Panc1 (cell line): ENCODE measurements around the gene C4orf50.

Source experiments
- REST ChIP-seq, 2 experiments: IDR thresholded peaks; 2 replicates each; pipeline ENCODE4 v1.6.1; 2011 to 2012; ENCODE audit warnings: low read depth in 2 of 2, control low read depth in 1 of 2, low read length in 1 of 2, mild to moderate bottlenecking in 1 of 2, moderate library complexity in 1 of 2; ENCODE audit not compliant: insufficient read depth in 1 of 2
- TCF7L2 ChIP-seq: IDR thresholded peaks from 2 replicates; pipeline ENCODE4 v1.6.1; 2011; ENCODE audit warnings: mild to moderate bottlenecking, low read depth, low read length, inconsistent platforms

GRCh38 chr4:5916229-5916628 is 102.0 kb downstream of the C4orf50 start:
- TF ChIP-seq REST (IDR thresholded peaks at IDR 0.05; ENCODE audit: insufficient read depth in 1 of 2, low read depth in 2 of 2, low read length in 1 of 2) (no peak), TCF7L2 (no peak)
